Measurements from ENCODE around the gene TJP1. TPM values are rescaled to one million over a fixed set of nuclear protein-coding genes. Genes with fewer than 3 reads are reported as not detected.
"Not testable (repeated sequence)": the region's sequence is repeated elsewhere in the genome, so short reads cannot be mapped to it uniquely, and the experiment has no call there.

TJP1 gene
- total and polyA plus RNA-seq, 7 experiments from 2014 or later, result not detected

DNA sequence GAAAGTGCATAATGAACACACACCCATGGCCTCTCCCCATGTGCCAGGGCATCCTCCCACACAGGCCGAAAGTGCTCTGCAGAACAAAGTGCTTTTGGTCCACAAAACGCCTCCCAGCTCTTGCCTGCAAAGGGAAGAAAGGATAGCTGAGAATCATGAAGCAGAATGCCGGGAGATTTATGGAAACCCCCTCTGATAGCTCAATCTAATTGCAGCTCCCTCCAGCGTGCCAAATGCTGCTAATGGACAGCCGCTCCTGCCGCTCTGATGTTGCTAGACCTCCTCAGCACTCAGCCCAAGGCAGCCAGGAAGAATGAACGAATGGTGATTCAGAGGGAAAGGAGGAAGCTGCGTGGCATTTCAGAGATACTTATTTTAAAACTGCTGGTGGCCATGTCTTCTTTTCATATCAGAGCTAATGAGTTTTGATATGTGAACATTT is 145.3 kb downstream of the TJP1 start:
- no peaks in the 10 kb centered on the region for H3K4me1 ChIP-seq (ENCODE audit: control insufficient read depth in 2 of 2, insufficient read depth in 2 of 2, low read length in 2 of 2)
- peaks cover 0 to 3% of the 10 kb centered on the region in 2 donors for H3K27me3 ChIP-seq (ENCODE audit: control insufficient read depth in 2 of 2, insufficient read depth in 2 of 2, low read length in 2 of 2)
- Mint-ChIP-seq H3K36me3 (no peaks in the 10 kb centered on the region), H3K4me1 (peaks cover 0 to 5% (median 0%) of the 10 kb centered on the region in 7 donors), H3K4me3 (no peak overlapping the region), H3K27ac (no peak overlapping the region), H3K27me3 (peaks cover 26 to 41% (median 37%) of the 10 kb centered on the region in 5 donors), H3K9me3 (peaks cover 0 to 4% (median 0%) of the 10 kb centered on the region in 11 donors)
- no peak overlapping the region for H3K4me3 ChIP-seq (ENCODE audit: low read length)
- POLR2A ChIA-PET, result no interaction called here
- H3K9me3 ChIP-seq (ENCODE audit: control insufficient read depth in 2 of 3, low read length in 3 of 3), result no peaks in the 10 kb centered on the region
- DNase-seq, result no peak
- H3K36me3 ChIP-seq (ENCODE audit: control insufficient read depth in 2 of 3, insufficient read depth in 3 of 3, low read length in 3 of 3), result no peaks in the 10 kb centered on the region
- no peak overlapping the region for H3K27ac ChIP-seq (ENCODE audit: low read depth, low read length)
- intact Hi-C loops (cut with micrococcal nuclease), result no loop called here
- CTCF ChIA-PET, result no interaction called here
- ATAC-seq, result no peak

DNA sequence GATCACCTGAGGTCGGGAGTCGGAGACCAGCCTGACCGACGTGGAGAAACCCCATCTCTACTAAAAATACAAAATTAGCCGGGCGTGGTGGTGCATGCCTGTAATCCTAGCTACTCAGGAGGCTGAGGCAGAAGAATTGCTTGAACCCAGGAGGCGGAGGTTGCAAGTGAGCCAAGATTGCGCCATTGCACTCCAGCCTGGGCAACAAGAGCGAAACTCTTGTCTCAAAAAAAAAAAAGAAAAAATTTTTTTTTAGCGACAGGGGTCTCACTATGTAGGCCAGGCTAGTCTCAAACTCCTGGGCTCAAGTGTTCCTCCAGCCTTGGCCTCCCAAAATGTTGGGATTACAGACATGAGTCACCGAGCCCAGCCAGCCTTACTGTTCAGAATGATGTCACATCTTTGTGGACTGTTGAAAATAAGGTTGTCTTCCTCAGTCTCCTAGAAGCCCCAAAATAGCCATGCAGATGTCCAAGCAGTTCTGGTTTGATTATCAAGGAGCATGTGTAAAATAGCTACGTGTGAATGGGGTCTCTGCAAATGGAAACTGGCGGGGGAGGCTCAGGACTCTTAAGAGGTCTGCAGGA is 145.8 kb downstream of the TJP1 start:
- H3K27ac ChIP-seq (ENCODE audit: low read depth, low read length); H3K27ac Mint-ChIP-seq; H3K4me3 ChIP-seq (ENCODE audit: low read length); H3K4me3 Mint-ChIP-seq; H3K9me3 ChIP-seq (ENCODE audit: control insufficient read depth in 2 of 3, low read length in 3 of 3); H3K36me3 Mint-ChIP-seq; H3K36me3 ChIP-seq (ENCODE audit: control insufficient read depth in 2 of 3, insufficient read depth in 3 of 3, low read length in 3 of 3); ATAC-seq; DNase-seq; H3K27me3 ChIP-seq (ENCODE audit: control insufficient read depth in 2 of 2, insufficient read depth in 2 of 2, low read length in 2 of 2); H3K9me3 Mint-ChIP-seq; H3K4me1 ChIP-seq (ENCODE audit: control insufficient read depth in 2 of 2, insufficient read depth in 2 of 2, low read length in 2 of 2); intact Hi-C loops (cut with micrococcal nuclease); POLR2A ChIA-PET; CTCF ChIA-PET; H3K4me1 Mint-ChIP-seq: not testable (repeated sequence)
- peaks cover 26 to 41% (median 37%) of the 10 kb centered on the region in 5 donors for H3K27me3 Mint-ChIP-seq

DNA sequence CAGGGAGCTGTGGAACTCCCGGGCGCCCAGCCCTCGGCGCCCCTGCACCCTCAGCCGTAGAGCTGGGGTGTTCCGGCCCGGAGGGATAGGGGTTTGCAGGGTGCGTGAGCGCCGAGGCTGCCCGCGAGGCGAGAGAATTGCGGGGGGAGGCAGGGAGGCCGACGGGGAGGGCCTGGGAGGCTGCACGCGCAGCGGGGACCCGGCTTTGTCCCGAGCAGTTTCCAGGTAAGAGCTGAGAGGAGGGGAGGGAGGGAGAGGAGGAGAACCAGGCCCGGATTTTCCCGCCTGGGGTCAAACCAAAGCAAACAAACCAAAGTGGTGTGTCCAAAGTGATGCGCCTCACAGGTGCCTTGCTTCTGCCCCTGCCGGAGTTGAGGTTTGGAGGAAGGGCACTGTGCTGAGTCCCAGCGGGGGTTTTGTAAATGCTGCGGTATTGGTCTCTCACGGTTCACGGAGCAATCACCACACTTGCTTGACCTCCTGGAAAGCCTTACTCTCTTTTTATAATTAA is 146.4 kb downstream of the TJP1 start:
- no peak for DNase-seq
- Mint-ChIP-seq H3K27me3 (peaks cover 26 to 42% (median 40%) of the 10 kb centered on the region in 5 donors), H3K9me3 (peaks cover 0 to 4% (median 0%) of the 10 kb centered on the region in 11 donors), H3K27ac (no peak overlapping the region), H3K4me1 (peaks cover 0 to 5% (median 0%) of the 10 kb centered on the region in 7 donors), H3K4me3 (no peak overlapping the region), H3K36me3 (no peaks in the 10 kb centered on the region)
- Histone ChIP-seq H3K27me3 (ENCODE audit: control insufficient read depth in 2 of 2, insufficient read depth in 2 of 2, low read length in 2 of 2) (peaks cover 0 to 3% of the 10 kb centered on the region in 2 donors), H3K9me3 (ENCODE audit: control insufficient read depth in 2 of 3, low read length in 3 of 3) (no peaks in the 10 kb centered on the region), H3K4me3 (ENCODE audit: low read length) (no peak overlapping the region), H3K36me3 (ENCODE audit: control insufficient read depth in 2 of 3, insufficient read depth in 3 of 3, low read length in 3 of 3) (no peaks in the 10 kb centered on the region), H3K27ac (ENCODE audit: low read depth, low read length) (no peak overlapping the region), H3K4me1 (ENCODE audit: control insufficient read depth in 2 of 2, insufficient read depth in 2 of 2, low read length in 2 of 2) (no peaks in the 10 kb centered on the region)
- ChIA-PET POLR2A (no interaction called here), CTCF (no interaction called here)
- intact Hi-C loops (cut with micrococcal nuclease), result no loop called here
- no peak for ATAC-seq

DNA sequence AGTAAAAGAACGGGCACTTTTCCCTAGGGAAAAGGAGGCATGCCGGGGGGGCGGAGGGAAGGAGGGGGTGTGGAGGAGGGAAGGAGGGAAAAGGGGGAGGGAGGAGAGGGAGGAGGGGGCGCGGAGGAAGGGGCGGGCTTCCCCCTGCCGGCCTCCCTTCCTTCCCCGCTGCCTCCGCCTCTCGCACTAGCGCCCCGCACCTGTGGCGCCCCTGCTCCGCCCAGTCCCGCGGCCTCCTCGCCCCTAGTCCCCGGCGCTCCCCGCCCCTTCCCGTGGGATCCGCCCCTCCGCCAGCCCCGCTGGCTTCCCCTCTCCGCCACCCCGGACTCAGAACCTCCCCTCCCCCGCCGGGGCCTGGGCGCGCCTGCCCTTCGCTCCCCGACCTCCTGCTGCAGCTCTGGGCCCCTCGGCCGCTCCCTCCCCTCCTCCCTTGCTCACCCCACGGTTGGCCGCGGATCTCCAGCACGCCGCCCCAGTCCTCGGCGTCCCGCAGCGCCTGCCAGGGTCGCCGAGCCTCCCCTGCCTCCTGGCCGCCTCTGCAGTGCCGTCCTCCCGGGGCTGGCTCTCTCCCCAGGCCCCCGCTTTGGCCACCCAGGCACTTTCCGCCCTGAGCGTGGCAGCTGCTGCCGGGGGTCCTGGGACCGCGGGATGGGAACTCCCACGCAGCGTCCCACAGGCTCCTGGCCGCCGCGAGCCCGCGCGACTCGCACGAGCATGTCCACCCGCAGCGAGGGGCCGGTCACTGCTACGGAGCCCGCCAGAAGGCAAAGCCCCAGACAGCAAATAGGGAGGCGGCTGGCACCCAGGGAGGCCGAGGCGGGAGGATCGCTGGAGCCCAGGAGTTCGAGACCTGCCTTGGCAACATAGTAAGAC is 147.4 kb downstream of the TJP1 start:
- Mint-ChIP-seq H3K9me3 (peaks cover 0 to 4% (median 0%) of the 10 kb centered on the region in 11 donors), H3K27ac (no peak overlapping the region), H3K27me3 (peaks cover 26 to 46% (median 43%) of the 10 kb centered on the region in 5 donors), H3K4me3 (peak overlapping the region in 2 of 10 donors; percentile 16 to 51), H3K4me1 (peaks cover 0 to 5% (median 0%) of the 10 kb centered on the region in 7 donors), H3K36me3 (no peaks in the 10 kb centered on the region)
- no peak overlapping the region for H3K27ac ChIP-seq (ENCODE audit: low read depth, low read length)
- no peaks in the 10 kb centered on the region for H3K4me1 ChIP-seq (ENCODE audit: control insufficient read depth in 2 of 2, insufficient read depth in 2 of 2, low read length in 2 of 2)
- H3K9me3 ChIP-seq (ENCODE audit: control insufficient read depth in 2 of 3, low read length in 3 of 3), result no peaks in the 10 kb centered on the region
- POLR2A ChIA-PET, result no interaction called here
- H3K4me3 ChIP-seq (ENCODE audit: low read length), result no peak overlapping the region
- intact Hi-C loops (cut with micrococcal nuclease), result no loop called here
- no peak for ATAC-seq
- H3K36me3 ChIP-seq (ENCODE audit: control insufficient read depth in 2 of 3, insufficient read depth in 3 of 3, low read length in 3 of 3), result no peaks in the 10 kb centered on the region
- no peak for DNase-seq
- H3K27me3 ChIP-seq (ENCODE audit: control insufficient read depth in 2 of 2, insufficient read depth in 2 of 2, low read length in 2 of 2), result peaks cover 0 to 3% of the 10 kb centered on the region in 2 donors
- CTCF ChIA-PET, result no interaction called here

DNA sequence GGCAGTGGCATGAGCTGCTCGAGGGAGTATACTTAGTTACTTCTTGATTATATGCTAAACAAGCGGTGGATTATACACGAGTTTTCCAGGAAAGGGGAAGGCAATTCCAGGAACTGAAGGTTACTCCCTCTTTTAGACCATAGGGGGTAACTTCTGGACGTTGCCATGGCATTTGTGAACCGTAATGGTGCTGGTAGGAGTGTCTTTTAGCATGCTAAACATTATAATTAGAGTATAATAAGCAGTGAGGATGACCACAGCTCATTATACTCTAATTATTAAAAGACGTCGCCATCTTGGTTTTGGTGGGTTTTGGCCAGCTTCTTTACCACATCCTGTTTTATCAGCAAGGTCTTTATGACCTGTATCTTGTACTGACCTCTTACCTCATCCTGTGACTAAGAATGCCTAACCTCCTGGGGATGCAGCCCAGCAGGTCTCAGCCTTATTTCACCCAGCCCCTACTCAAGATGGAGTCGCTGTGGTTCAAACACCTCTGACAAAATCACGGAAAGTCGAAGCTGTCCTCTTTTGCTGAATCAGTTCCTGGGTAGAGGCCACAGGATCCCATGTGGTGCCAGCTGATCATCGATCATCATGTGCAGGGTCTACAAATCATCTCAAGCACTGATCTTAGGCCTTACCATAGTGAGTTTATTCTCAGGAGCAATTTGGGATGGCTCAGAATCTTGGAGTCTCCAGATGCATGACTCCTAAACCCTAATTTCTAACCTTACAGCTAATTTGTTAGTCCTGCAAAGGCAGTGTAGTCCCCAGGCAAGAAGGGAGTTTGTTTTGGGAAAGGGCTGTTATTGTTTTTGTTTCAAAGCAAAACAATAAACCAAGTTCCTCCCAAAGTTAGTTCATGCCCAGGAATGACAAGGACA is 149.1 kb downstream of the TJP1 start:
- POLR2A ChIA-PET, result no interaction called here
- Mint-ChIP-seq H3K27ac (no peak overlapping the region), H3K4me1 (peaks cover 0 to 5% (median 0%) of the 10 kb centered on the region in 7 donors), H3K4me3 (no peak overlapping the region), H3K9me3 (peaks cover 0 to 4% (median 0%) of the 10 kb centered on the region in 11 donors), H3K27me3 (peaks cover 24 to 54% (median 38%) of the 10 kb centered on the region in 5 donors), H3K36me3 (no peaks in the 10 kb centered on the region)
- H3K27me3 ChIP-seq (ENCODE audit: control insufficient read depth in 2 of 2, insufficient read depth in 2 of 2, low read length in 2 of 2), result peaks cover 0 to 3% of the 10 kb centered on the region in 2 donors
- ATAC-seq, result no peak
- DNase-seq, result no peak
- no peaks in the 10 kb centered on the region for H3K4me1 ChIP-seq (ENCODE audit: control insufficient read depth in 2 of 2, insufficient read depth in 2 of 2, low read length in 2 of 2)
- H3K4me3 ChIP-seq (ENCODE audit: low read length), result no peak overlapping the region
- no peaks in the 10 kb centered on the region for H3K9me3 ChIP-seq (ENCODE audit: control insufficient read depth in 2 of 3, low read length in 3 of 3)
- CTCF ChIA-PET, result no interaction called here
- intact Hi-C loops (cut with micrococcal nuclease), result no loop called here
- H3K27ac ChIP-seq (ENCODE audit: low read depth, low read length), result no peak overlapping the region
- no peaks in the 10 kb centered on the region for H3K36me3 ChIP-seq (ENCODE audit: control insufficient read depth in 2 of 3, insufficient read depth in 3 of 3, low read length in 3 of 3)

DNA sequence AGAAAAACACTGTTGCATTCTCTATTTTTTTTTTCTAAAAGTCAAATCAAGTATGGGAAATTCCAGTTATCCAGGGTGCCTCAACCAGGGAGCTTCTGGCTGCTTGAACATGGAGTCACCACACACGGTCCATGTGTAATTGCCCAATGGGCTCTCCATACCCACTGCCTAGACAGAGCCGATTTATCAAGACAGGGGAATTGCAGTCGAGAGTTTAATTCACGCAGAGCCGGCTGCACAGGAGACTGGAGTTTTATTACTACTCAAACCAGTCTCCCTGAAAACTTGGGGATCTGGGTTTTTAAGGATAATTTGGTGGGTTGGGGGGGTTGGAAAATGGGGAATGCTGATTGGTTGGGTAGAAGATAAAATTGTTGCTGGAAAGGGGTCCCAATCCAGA is 149.8 kb downstream of the TJP1 start:
- no peak overlapping the region for H3K4me3 ChIP-seq (ENCODE audit: low read length)
- H3K27ac Mint-ChIP-seq, result no peak overlapping the region
- intact Hi-C loops (cut with micrococcal nuclease), result no loop called here
- H3K36me3 ChIP-seq (ENCODE audit: control insufficient read depth in 2 of 3, insufficient read depth in 3 of 3, low read length in 3 of 3), result no peaks in the 10 kb centered on the region
- DNase-seq (no peak), ATAC-seq (no peak)
- H3K9me3 Mint-ChIP-seq, result peaks cover 0 to 4% (median 0%) of the 10 kb centered on the region in 11 donors
- H3K4me1 ChIP-seq (ENCODE audit: control insufficient read depth in 2 of 2, insufficient read depth in 2 of 2, low read length in 2 of 2), result no peaks in the 10 kb centered on the region
- H3K27me3 Mint-ChIP-seq, result peaks cover 22 to 51% (median 37%) of the 10 kb centered on the region in 5 donors
- H3K4me1 Mint-ChIP-seq, result peaks cover 0 to 5% (median 0%) of the 10 kb centered on the region in 7 donors
- ChIA-PET CTCF (no interaction called here), POLR2A (no interaction called here)
- H3K27me3 ChIP-seq (ENCODE audit: control insufficient read depth in 2 of 2, insufficient read depth in 2 of 2, low read length in 2 of 2), result peaks cover 0 to 3% of the 10 kb centered on the region in 2 donors
- H3K9me3 ChIP-seq (ENCODE audit: control insufficient read depth in 2 of 3, low read length in 3 of 3), result no peaks in the 10 kb centered on the region
- no peaks in the 10 kb centered on the region for H3K36me3 Mint-ChIP-seq
- H3K4me3 Mint-ChIP-seq, result no peak overlapping the region
- no peak overlapping the region for H3K27ac ChIP-seq (ENCODE audit: low read depth, low read length)
